HepG2 (cell line): ENCODE results near the gene FAM167B. TPM values are rescaled to one million over a fixed set of nuclear protein-coding genes. Genes with fewer than 3 reads are reported as not detected.

Source experiments
- ATF4 ChIP-seq, 2 experiments: fragments of 450-650 bp in 1 of 2; sonication (generic) in 1 of 2; formaldehyde crosslinking; IDR thresholded peaks; 2 replicates each; pipeline versions ENCODE4 v1.5.0 to v1.8.0; 2020 to 2022; ENCODE audit warnings: mild to moderate bottlenecking in 1 of 2, missing genetic modification reagents in 1 of 2
- DDIT3 ChIP-seq: sonication (generic); formaldehyde crosslinking; IDR thresholded peaks from 2 replicates; pipeline ENCODE4 v1.4.0; 2020; ENCODE audit warnings: mild to moderate bottlenecking, missing genetic modification reagents
- FOXK2 ChIP-seq: fragments of 450-650 bp; IDR thresholded peaks from 2 replicates; pipeline ENCODE4 v1.6.1; 2016
- HIC2 ChIP-seq: sonication (generic); formaldehyde crosslinking; IDR thresholded peaks from 2 replicates; pipeline ENCODE4 v1.9.0; 2022; ENCODE audit warnings: low read depth, missing genetic modification reagents
- HOMEZ ChIP-seq: IDR thresholded peaks from 2 replicates; pipeline ENCODE4 v1.6.1; 2016; ENCODE audit warnings: low read depth
- KLF13 ChIP-seq: sonication (generic); formaldehyde crosslinking; IDR thresholded peaks from 2 replicates; pipeline ENCODE4 v1.4.0; 2020; ENCODE audit warnings: mild to moderate bottlenecking, missing genetic modification reagents
- PRDM4 ChIP-seq: sonication (generic); formaldehyde crosslinking; IDR thresholded peaks from 2 replicates; pipeline ENCODE4 v1.9.0; 2021; ENCODE audit warnings: missing genetic modification reagents, borderline replicate concordance
- SALL1 ChIP-seq: sonication (generic); formaldehyde crosslinking; IDR thresholded peaks from 2 replicates; pipeline ENCODE4 v1.8.0; 2022; ENCODE audit warnings: mild to moderate bottlenecking, missing genetic modification reagents
- SRSF1 ChIP-seq: fragments of 200-400 bp; formaldehyde crosslinking; optimal IDR thresholded peaks from 2 replicates; pipeline ENCODE3; 2017; ENCODE audit warnings: mild to moderate bottlenecking, low read depth, low read length, moderate library complexity
- ZBTB34 ChIP-seq: sonication (generic); formaldehyde crosslinking; IDR thresholded peaks from 2 replicates; pipeline ENCODE4 v1.8.0; 2022; ENCODE audit warnings: mild to moderate bottlenecking, missing genetic modification reagents
- ZNF143 ChIP-seq: sonication (generic); formaldehyde crosslinking; IDR thresholded peaks from 2 replicates; pipeline ENCODE4 v1.4.0; 2020; ENCODE audit warnings: missing genetic modification reagents
- ZNF292 ChIP-seq: sonication (generic); formaldehyde crosslinking; IDR thresholded peaks from 2 replicates; pipeline ENCODE4 v1.8.1; 2022; ENCODE audit warnings: mild to moderate bottlenecking, low read depth, missing genetic modification reagents, borderline replicate concordance
- ZNF317 ChIP-seq: sonication (generic); formaldehyde crosslinking; IDR thresholded peaks from 2 replicates; pipeline ENCODE4 v1.5.0; 2020; ENCODE audit warnings: mild to moderate bottlenecking, missing genetic modification reagents
- ZNF549 ChIP-seq: sonication (generic); formaldehyde crosslinking; IDR thresholded peaks from 2 replicates; pipeline ENCODE4 v1.5.0; 2020; ENCODE audit warnings: missing genetic modification reagents
- ZNF629 ChIP-seq: sonication (generic); formaldehyde crosslinking; conservative IDR thresholded peaks from 2 replicates; pipeline ENCODE4 v1.5.0; 2020; ENCODE audit warnings: missing genetic modification reagents
- ZNF639 ChIP-seq: conservative IDR thresholded peaks from 2 replicates; pipeline ENCODE4 v1.6.1; 2018; ENCODE audit warnings: missing genetic modification reagents
- ZNF747 ChIP-seq: sonication (generic); formaldehyde crosslinking; IDR thresholded peaks from 2 replicates; pipeline ENCODE4 v1.8.1; 2023; ENCODE audit warnings: missing genetic modification reagents, mild to moderate bottlenecking, borderline replicate concordance
- ZSCAN9 ChIP-seq: IDR thresholded peaks from 2 replicates; pipeline ENCODE4 v1.6.1; 2016; ENCODE audit warnings: borderline replicate concordance
- polyA plus RNA-seq, 8 experiments: library from polyadenylated mRNA; depleted of rRNA in 3 of 8; stranded (reverse) in 7 of 8; unstranded in 1 of 8; fragments of >200 nt; fragmentation: Illumina TruSeq in 4 of 8; extraction: Trizol in 4 of 8; gene quantifications; 2 replicates each; pipeline versions ENCODE4 v1.2.1 to v1.2.3, GENCODE V29; 2011 to 2016; ENCODE audit warnings: low read depth in 4 of 8, missing spikeins in 1 of 8, mixed read lengths in 1 of 8; ENCODE audit not compliant: insufficient read depth in 1 of 8
- total RNA-seq, 5 experiments: library from RNA; depleted of rRNA; stranded (reverse); fragments of >200 nt; fragmentation: Illumina TruSeq; extraction: Trizol; gene quantifications; 2 replicates each; pipeline ENCODE4 v1.2.3, GENCODE V29; 2016; ENCODE audit warnings: low read depth in 1 of 5

The FAM167B gene
- total and polyA plus RNA-seq, 2 of the 13 experiments (the other 11 are each of a cell fraction or from before 2014, with no cell fraction given) = 0.15 to 0.70 TPM

- TF ChIP-seq ZSCAN9 (CRISPR knock-in tag) (no peak), ZNF747 (CRISPR knock-in tag) (peak; percentile 59; the same call in 1 of the 2 replicates), ZNF317 (peak; percentile 57), ZBTB34 (CRISPR knock-in tag) (no peak), PRDM4 (CRISPR knock-in tag) (no peak), ZNF549 (CRISPR knock-in tag) (no peak), DDIT3 (CRISPR knock-in tag) (no peak), SRSF1 (no peak), FOXK2 (no peak), ZNF292 (CRISPR knock-in tag) (peak; percentile 97), ZNF629 (peak; percentile 18; the same call in 1 of the 2 replicates), HIC2 (peak; percentile 63), ZNF639 (CRISPR knock-in tag) (no peak), ZNF143 (CRISPR knock-in tag) (no peak), KLF13 (no peak), SALL1 (peak; percentile 73), HOMEZ (CRISPR knock-in tag) (no peak), ATF4 (CRISPR knock-in tag; IDR thresholded peaks at IDR 0.05) (peak in 1 of 2 experiments; percentile 27; a peak in 1 of 4 replicates)
Observed at GRCh38 chr1:32247983-32248889, 1.2 kb downstream of the FAM167B start (continued).
